Naive thymus-derived CD4-positive, alpha-beta T cell (primary cell): Measurements from ENCODE around the gene HBM. TPM values are rescaled to one million over a fixed set of nuclear protein-coding genes. Genes with fewer than 3 reads are reported as not detected.
A peak's percentile ranks its signal among the peaks of the same experiment; 100 is the strongest.
"Not testable (repeated sequence)": the region's sequence is repeated elsewhere in the genome, so short reads cannot be mapped to it uniquely, and the experiment has no call there.

Source experiments
- ATAC-seq: fragments of 150-1000 bp; cut with Tn5 transposase; 2 replicates; pipeline ENCODE4 v1.10.0; 2021; ENCODE audit warnings: mild to moderate bottlenecking, moderate library complexity
- CTCF ChIA-PET: fragments of 350-600 bp; sonication (Branson Sonifier 250); formaldehyde crosslinking; loops from one replicate; lab custom pipeline; 2021; ENCODE audit warnings: antibody characterized with exemption; lab: Charles Lee
- POLR2A ChIA-PET: fragments of 350-600 bp; sonication (Branson Sonifier 250); formaldehyde crosslinking; loops from one replicate; lab custom pipeline; 2021; ENCODE audit warnings: antibody characterized with exemption, inconsistent platforms; lab: Charles Lee
- DNase-seq, 9 donors: peaks; one replicate each; pipeline versions ENCODE4 v3.0.0 to v3.0.0-alpha.2; 2020 to 2022; ENCODE audit warnings: mixed read lengths in 1 of 9
- H3K27ac ChIP-seq: one replicate; pipeline ENCODE4 v1.7.0; 2013; ENCODE audit warnings: mild to moderate bottlenecking, low read depth, low read length, moderate library complexity
- H3K27me3 ChIP-seq, 2 donors: one replicate each; pipeline ENCODE4 v1.7.0; 2013; ENCODE audit warnings: low read length in 2 of 2, mild to moderate bottlenecking in 2 of 2, moderate library complexity in 2 of 2; ENCODE audit not compliant: control insufficient read depth in 2 of 2, insufficient read depth in 2 of 2
- H3K36me3 ChIP-seq, 3 experiments: 1 replicate in 2 of 3; 2 replicates in 1 of 3; pipeline ENCODE4 v1.7.0; 2013; ENCODE audit warnings: low read length in 3 of 3, mild to moderate bottlenecking in 3 of 3, moderate library complexity in 1 of 3; ENCODE audit not compliant: insufficient read depth in 3 of 3, control insufficient read depth in 2 of 3
- H3K4me1 ChIP-seq, 2 donors: one replicate each; pipeline ENCODE4 v1.7.0; 2013; ENCODE audit warnings: low read length in 2 of 2, mild to moderate bottlenecking in 2 of 2, moderate library complexity in 1 of 2; ENCODE audit not compliant: control insufficient read depth in 2 of 2, insufficient read depth in 2 of 2
- H3K4me3 ChIP-seq: 2 replicates; pipeline ENCODE4 v1.7.0; 2013; ENCODE audit warnings: mild to moderate bottlenecking, low read length
- H3K9me3 ChIP-seq, 3 experiments: 1 replicate in 2 of 3; 2 replicates in 1 of 3; pipeline ENCODE4 v1.7.0; 2013; ENCODE audit warnings: low read length in 3 of 3; ENCODE audit not compliant: control insufficient read depth in 2 of 3
- H3K27ac Mint-ChIP-seq, 9 donors: one replicate each; pipeline ENCODE4 v1.8.0; 2020 to 2022; ENCODE audit warnings: mixed read lengths in 9 of 9, mild to moderate bottlenecking in 8 of 9, moderate library complexity in 5 of 9, inconsistent platforms in 2 of 9
- H3K27me3 Mint-ChIP-seq, 5 donors: one replicate each; pipeline ENCODE4 v1.8.0; 2021 to 2022; ENCODE audit warnings: mixed read lengths in 5 of 5, mild to moderate bottlenecking in 1 of 5
- H3K36me3 Mint-ChIP-seq, 5 donors: one replicate each; pipeline ENCODE4 v1.8.0; 2020 to 2022; ENCODE audit warnings: mixed read lengths in 5 of 5, mild to moderate bottlenecking in 3 of 5, inconsistent platforms in 1 of 5
- H3K4me1 Mint-ChIP-seq, 7 donors: one replicate each; pipeline ENCODE4 v1.8.0; 2020 to 2022; ENCODE audit warnings: mixed read lengths in 7 of 7, mild to moderate bottlenecking in 3 of 7, inconsistent platforms in 1 of 7
- H3K4me3 Mint-ChIP-seq, 10 donors: one replicate each; pipeline ENCODE4 v1.8.0; 2020 to 2022; ENCODE audit warnings: mild to moderate bottlenecking in 10 of 10, mixed read lengths in 10 of 10, moderate library complexity in 6 of 10, inconsistent platforms in 2 of 10
- H3K9me3 Mint-ChIP-seq, 11 donors: one replicate each; pipeline ENCODE4 v1.8.0; 2020 to 2022; ENCODE audit warnings: mixed read lengths in 11 of 11, mild to moderate bottlenecking in 4 of 11, inconsistent platforms in 1 of 11, moderate library complexity in 1 of 11
- intact Hi-C, 2 donors: fragments of 100-400 bp; cut with micrococcal nuclease; formaldehyde crosslinking; loops; one replicate each; pipeline ENCODE4 v1.15.1; 2023
- polyA plus RNA-seq, 2 donors: library from polyadenylated mRNA; unstranded; fragments of 300-500 nt; fragmentation: Illumina TruSeq; gene quantifications; one replicate each; pipeline ENCODE4 v1.2.3, GENCODE V29; 2021
- total RNA-seq, 6 experiments: library from RNA in 5 of 6; stranded (reverse) in 5 of 6; gene quantifications; 1 replicate in 5 of 6; 2 replicates in 1 of 6; pipeline ENCODE4 v1.2.3 and lab custom pipeline; 2021 to 2026

Gene HBM
- total and polyA plus RNA-seq, 7 experiments from 2014 or later = not detected

- H3K9me3 Mint-ChIP-seq, H3K27ac ChIP-seq, H3K27me3 ChIP-seq, H3K36me3 ChIP-seq, DNase-seq, POLR2A ChIA-PET, H3K4me1 Mint-ChIP-seq, ATAC-seq, CTCF ChIA-PET, H3K27ac Mint-ChIP-seq, H3K4me3 ChIP-seq, intact Hi-C loops, H3K9me3 ChIP-seq, H3K36me3 Mint-ChIP-seq, H3K4me1 ChIP-seq: not testable (repeated sequence)
- peaks cover 19 to 51% (median 37%) of the 10 kb centered on the region in 5 donors for H3K27me3 Mint-ChIP-seq
- H3K4me3 Mint-ChIP-seq = peak overlapping the region in 4 of 10 donors; percentile 25 to 60 (median 46)
Observed at GRCh38 chr16:153129-153521, 12.7 kb upstream of the HBM start.

- CTCF ChIA-PET, H3K27ac Mint-ChIP-seq, DNase-seq, H3K27me3 ChIP-seq, H3K9me3 ChIP-seq, H3K4me1 ChIP-seq, H3K36me3 Mint-ChIP-seq, POLR2A ChIA-PET, H3K27ac ChIP-seq, H3K4me3 ChIP-seq, H3K4me1 Mint-ChIP-seq, H3K36me3 ChIP-seq, ATAC-seq, H3K9me3 Mint-ChIP-seq: not testable (repeated sequence)
- peaks cover 23 to 51% (median 36%) of the 10 kb centered on the region in 5 donors for H3K27me3 Mint-ChIP-seq
- intact Hi-C loops = loop anchor here in 1 of 2 donors (1.0 kb wide), 1 partner anchor 28 kb away; no protein-coding TSS in a partner anchor
- peak overlapping the region in 1 of 10 donors; percentile 79 for H3K4me3 Mint-ChIP-seq
Observed at GRCh38 chr16:153550-154216, 12.1 kb upstream of the HBM start.

- Histone ChIP-seq H3K9me3 (no peaks in the 10 kb centered on the region), H3K27ac (no peak overlapping the region), H3K4me1 (peaks cover 0 to 5% of the 10 kb centered on the region in 2 donors), H3K4me3 (peak overlapping the region; percentile 27), H3K27me3 (peaks cover 0 to 6% of the 10 kb centered on the region in 2 donors), H3K36me3 (no peaks in the 10 kb centered on the region)
- H3K27me3 Mint-ChIP-seq = peaks cover 28 to 51% (median 35%) of the 10 kb centered on the region in 5 donors
- CTCF ChIA-PET = interaction anchor here (0.7 kb wide), 1 partner anchor 217 kb away, joined by 4 read pairs; no protein-coding TSS in a partner anchor
- DNase-seq (peak in 1 of 9 donors; percentile 47), ATAC-seq (peak; percentile 22)
- H3K4me3 Mint-ChIP-seq = peak overlapping the region; percentile 69 to 86 (median 79)
- no peaks in the 10 kb centered on the region for H3K9me3 Mint-ChIP-seq
- H3K27ac Mint-ChIP-seq = peak overlapping the region in 4 of 9 donors; percentile 10 to 55 (median 44)
- H3K4me1 Mint-ChIP-seq = peaks cover 5 to 8% (median 7%) of the 10 kb centered on the region in 7 donors
- intact Hi-C loops = loop anchor here in 1 of 2 donors (1.0 kb wide), 1 partner anchor 27 kb away; no protein-coding TSS in a partner anchor
- POLR2A ChIA-PET = no interaction called here
- H3K36me3 Mint-ChIP-seq = peaks cover 0 to 5% (median 0%) of the 10 kb centered on the region in 5 donors
Observed at GRCh38 chr16:154217-155030, 11.4 kb upstream of the HBM start.

- ChIA-PET POLR2A (interaction anchor here (1.2 kb wide), 1 partner anchor 10 kb away, joined by 3 read pairs; the partner anchor contains the start of gene HBM), CTCF (interaction anchor here (0.7 kb wide), 2 partner anchors 26 to 217 kb away, joined by 4 read pairs; no protein-coding TSS in a partner anchor)
- DNase-seq (no peak), ATAC-seq (no peak)
- peaks cover 0 to 5% (median 0%) of the 10 kb centered on the region in 5 donors for H3K36me3 Mint-ChIP-seq
- H3K4me1 Mint-ChIP-seq = peaks cover 5 to 8% (median 7%) of the 10 kb centered on the region in 7 donors
- peaks cover 31 to 48% (median 37%) of the 10 kb centered on the region in 5 donors for H3K27me3 Mint-ChIP-seq
- no peaks in the 10 kb centered on the region for H3K9me3 Mint-ChIP-seq
- no peaks in the 10 kb centered on the region for H3K36me3 ChIP-seq
- peak overlapping the region; percentile 69 to 86 (median 79) for H3K4me3 Mint-ChIP-seq
- H3K27me3 ChIP-seq = peaks cover 0 to 6% of the 10 kb centered on the region in 2 donors
- H3K4me1 ChIP-seq = peaks cover 0 to 5% of the 10 kb centered on the region in 2 donors
- intact Hi-C loops = no loop called here
- no peak overlapping the region for H3K4me3 ChIP-seq
- no peak overlapping the region for H3K27ac ChIP-seq
- peak overlapping the region in 3 of 9 donors; percentile 42 to 55 (median 45) for H3K27ac Mint-ChIP-seq
- H3K9me3 ChIP-seq = no peaks in the 10 kb centered on the region
Observed at GRCh38 chr16:155031-155398, 10.8 kb upstream of the HBM start.

GRCh38 chr16:159136-159849 lies 6.5 kb upstream of the HBM start:
- no peak overlapping the region for H3K27ac ChIP-seq
- Mint-ChIP-seq H3K4me1 (peaks cover 5 to 8% (median 7%) of the 10 kb centered on the region in 7 donors), H3K27ac (no peak overlapping the region), H3K4me3 (no peak overlapping the region), H3K36me3 (peaks cover 0 to 5% (median 0%) of the 10 kb centered on the region in 5 donors), H3K9me3 (no peaks in the 10 kb centered on the region), H3K27me3 (peaks cover 38 to 45% (median 40%) of the 10 kb centered on the region in 5 donors)
- H3K9me3 ChIP-seq = no peaks in the 10 kb centered on the region
- intact Hi-C loops = no loop called here
- peaks cover 0 to 4% of the 10 kb centered on the region in 2 donors for H3K4me1 ChIP-seq
- no peaks in the 10 kb centered on the region for H3K36me3 ChIP-seq
- no peak overlapping the region for H3K4me3 ChIP-seq
- ChIA-PET CTCF (no interaction called here), POLR2A (no interaction called here)
- DNase-seq (no peak), ATAC-seq (no peak)
- H3K27me3 ChIP-seq = peaks cover 0 to 6% of the 10 kb centered on the region in 2 donors

- H3K4me1 Mint-ChIP-seq, intact Hi-C loops, H3K9me3 Mint-ChIP-seq, CTCF ChIA-PET, H3K27ac ChIP-seq, H3K36me3 ChIP-seq, H3K4me3 ChIP-seq, H3K27ac Mint-ChIP-seq, ATAC-seq, POLR2A ChIA-PET, H3K4me1 ChIP-seq, H3K4me3 Mint-ChIP-seq, DNase-seq, H3K27me3 ChIP-seq, H3K9me3 ChIP-seq, H3K36me3 Mint-ChIP-seq: not testable (repeated sequence)
- H3K27me3 Mint-ChIP-seq = peaks cover 30 to 41% (median 34%) of the 10 kb centered on the region in 5 donors
Observed at GRCh38 chr16:160242-160641, 5.5 kb upstream of the HBM start.
